Neural cell (in vitro differentiated cells): ENCODE results near the gene CHCHD5.

Experiments
- EP300 ChIP-seq: fragments of 450-650 bp; conservative IDR thresholded peaks from 2 replicates; pipeline ENCODE4 v1.6.1; 2014; ENCODE audit warnings: antibody characterized with exemption, mild to moderate bottlenecking, moderate library complexity; ENCODE audit not compliant: poor library complexity, severe bottlenecking
- MXI1 ChIP-seq: fragments of 450-650 bp; conservative IDR thresholded peaks from 2 replicates; pipeline ENCODE4 v1.6.1; 2014; ENCODE audit warnings: antibody characterized with exemption, mild to moderate bottlenecking; ENCODE audit not compliant: poor library complexity, severe bottlenecking
- POLR2AphosphoS5 ChIP-seq: IDR thresholded peaks from 2 replicates; pipeline ENCODE4 v1.6.1; 2012
- RAD21 ChIP-seq: fragments of 450-650 bp; conservative IDR thresholded peaks from 2 replicates; pipeline ENCODE4 v1.6.1; 2014; ENCODE audit warnings: antibody characterized with exemption, mild to moderate bottlenecking, moderate library complexity
- TF ChIP-seq, protein P1 (sequence below): fragments of 450-650 bp; IDR thresholded peaks from 2 replicates; pipeline ENCODE4 v1.5.1; 2014; ENCODE audit warnings: antibody characterized with exemption, mild to moderate bottlenecking, moderate library complexity; ENCODE audit not compliant: poor library complexity, severe bottlenecking

GRCh38 chr2:112566104-112566503, 18.3 kb upstream of the CHCHD5 start:
- TF ChIP-seq, protein P1, sequence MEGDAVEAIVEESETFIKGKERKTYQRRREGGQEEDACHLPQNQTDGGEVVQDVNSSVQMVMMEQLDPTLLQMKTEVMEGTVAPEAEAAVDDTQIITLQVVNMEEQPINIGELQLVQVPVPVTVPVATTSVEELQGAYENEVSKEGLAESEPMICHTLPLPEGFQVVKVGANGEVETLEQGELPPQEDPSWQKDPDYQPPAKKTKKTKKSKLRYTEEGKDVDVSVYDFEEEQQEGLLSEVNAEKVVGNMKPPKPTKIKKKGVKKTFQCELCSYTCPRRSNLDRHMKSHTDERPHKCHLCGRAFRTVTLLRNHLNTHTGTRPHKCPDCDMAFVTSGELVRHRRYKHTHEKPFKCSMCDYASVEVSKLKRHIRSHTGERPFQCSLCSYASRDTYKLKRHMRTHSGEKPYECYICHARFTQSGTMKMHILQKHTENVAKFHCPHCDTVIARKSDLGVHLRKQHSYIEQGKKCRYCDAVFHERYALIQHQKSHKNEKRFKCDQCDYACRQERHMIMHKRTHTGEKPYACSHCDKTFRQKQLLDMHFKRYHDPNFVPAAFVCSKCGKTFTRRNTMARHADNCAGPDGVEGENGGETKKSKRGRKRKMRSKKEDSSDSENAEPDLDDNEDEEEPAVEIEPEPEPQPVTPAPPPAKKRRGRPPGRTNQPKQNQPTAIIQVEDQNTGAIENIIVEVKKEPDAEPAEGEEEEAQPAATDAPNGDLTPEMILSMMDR, result no peak
- no peak for TF ChIP-seq POLR2AphosphoS5
- TF ChIP-seq RAD21, result no peak
- TF ChIP-seq MXI1, result no peak
- TF ChIP-seq EP300, result no peak
